Endothelial cell of umbilical vein (primary cell): ENCODE data around the gene MTM1. TPM values are rescaled to one million over a fixed set of nuclear protein-coding genes. Genes with fewer than 3 reads are reported as not detected.
A peak's percentile ranks its signal among the peaks of the same experiment; 100 is the strongest.

Experiments
- BruUV-seq: library from RNA; stranded (reverse); fragments of 400-500 nt; replicated peaks from 2 replicates; lab custom pipeline; 2021; lab: Mats Ljungman, UMichigan
- CTCF ChIA-PET: fragments of 300-600, 350-600 bp; sonication (Branson Sonifier 250); formaldehyde crosslinking; loops from one replicate; lab custom pipeline; 2021; ENCODE audit warnings: antibody characterized with exemption, inconsistent platforms; lab: Charles Lee
- POLR2A ChIA-PET: fragments of 300-600, 350-600 bp; sonication (Branson Sonifier 250); formaldehyde crosslinking; loops from one replicate; lab custom pipeline; 2021; ENCODE audit warnings: antibody characterized with exemption, inconsistent platforms; lab: Charles Lee
- DNase-seq: peaks from one replicate; pipeline ENCODE4 v3.0.0-alpha.2; 2011; ENCODE audit warnings: low read depth, low spot score
- FAIRE-seq: peaks from 2 replicates; lab custom pipeline; 2011; peaks lifted over from hg19 to GRCh38; lab: Jason Lieb, UNC
- H2AFZ ChIP-seq: 2 replicates; pipeline ENCODE4 v1.6.0; 2012; ENCODE audit warnings: low read depth, low read length, control low read depth, inconsistent platforms
- H3K27ac ChIP-seq: 2 replicates; pipeline ENCODE4 v1.5.1; 2011; ENCODE audit warnings: low read depth, mild to moderate bottlenecking, control low read depth, low read length, moderate library complexity; ENCODE audit not compliant: insufficient read depth
- H3K27me3 ChIP-seq, 2 experiments: 2 replicates each; pipeline versions ENCODE4 v1.6.0 to v1.6.1; 2011; ENCODE audit warnings: low read length in 2 of 2, mixed read lengths in 1 of 2; ENCODE audit not compliant: control insufficient read depth in 2 of 2, insufficient read depth in 2 of 2
- H3K36me3 ChIP-seq, 2 experiments: 2 replicates in 1 of 2; 3 replicates in 1 of 2; pipeline ENCODE4 v1.5.1; 2011; ENCODE audit warnings: low read length in 2 of 2, mild to moderate bottlenecking in 1 of 2, moderate library complexity in 1 of 2; ENCODE audit not compliant: control insufficient read depth in 2 of 2, insufficient read depth in 2 of 2; ENCODE audit errors: extremely low read depth in 1 of 2
- H3K4me1 ChIP-seq: 3 replicates; pipeline ENCODE4 v1.5.1; 2011; ENCODE audit warnings: mild to moderate bottlenecking, low read length; ENCODE audit not compliant: control insufficient read depth, insufficient read depth; ENCODE audit errors: extremely low read depth
- H3K4me2 ChIP-seq: 2 replicates; pipeline ENCODE4 v1.6.1; 2011; ENCODE audit warnings: low read length, control low read depth, mixed read lengths; ENCODE audit not compliant: insufficient read depth
- H3K4me3 ChIP-seq, 3 experiments: fragments of 200-600 bp in 1 of 3; sonication (generic), shearing (Covaris generic) in 1 of 3; replicated peaks in 1 of 3; 2 replicates each; pipeline ENCODE4 v1.5.1; 2011 to 2016; ENCODE audit warnings: control low read depth in 3 of 3, low read length in 3 of 3, mild to moderate bottlenecking in 2 of 3, inconsistent platforms in 1 of 3, low read depth in 1 of 3, moderate library complexity in 1 of 3; ENCODE audit not compliant: insufficient read depth in 1 of 3
- H3K79me2 ChIP-seq: 2 replicates; pipeline ENCODE4 v1.6.0; 2012; ENCODE audit warnings: low read length, inconsistent platforms; ENCODE audit not compliant: control insufficient read depth, insufficient read depth
- H3K9ac ChIP-seq: replicated peaks from 2 replicates; pipeline ENCODE3; 2011; ENCODE audit warnings: low read length, control low read depth; ENCODE audit not compliant: insufficient read depth; ENCODE audit errors: extremely low read depth
- H3K9me1 ChIP-seq: replicated peaks from 3 replicates; pipeline ENCODE4 v1.6.0; 2011; ENCODE audit warnings: mild to moderate bottlenecking, low read length; ENCODE audit not compliant: control insufficient read depth, insufficient read depth; ENCODE audit errors: extremely low read depth
- H3K9me3 ChIP-seq: replicated peaks from 2 replicates; pipeline ENCODE4 v1.5.1; 2012; ENCODE audit warnings: low read length, inconsistent platforms; ENCODE audit not compliant: control insufficient read depth, insufficient read depth
- H4K20me1 ChIP-seq: replicated peaks from 2 replicates; pipeline ENCODE3; 2011; ENCODE audit warnings: mild to moderate bottlenecking, low read length; ENCODE audit not compliant: control insufficient read depth, insufficient read depth; ENCODE audit errors: extremely low read depth
- CTCF ChIP-seq, 2 donors: IDR thresholded peaks; 1 replicate in 1 of 2; 2 replicates in 1 of 2; pipeline ENCODE4 v1.5.1; 2011; ENCODE audit warnings: low read length in 2 of 2, mild to moderate bottlenecking in 2 of 2, moderate library complexity in 2 of 2, control low read depth in 1 of 2, inconsistent platforms in 1 of 2, low read depth in 1 of 2; ENCODE audit not compliant: insufficient read depth in 1 of 2; ENCODE audit errors: extremely low read depth in 1 of 2
- EZH2 ChIP-seq: IDR thresholded peaks from 2 replicates; pipeline ENCODE4 v1.6.1; 2012; ENCODE audit warnings: borderline replicate concordance, low read depth, mild to moderate bottlenecking, moderate library complexity, low read length, inconsistent platforms; ENCODE audit not compliant: severe bottlenecking
- FOS ChIP-seq: IDR thresholded peaks from 2 replicates; pipeline ENCODE4 v1.6.1; 2011; ENCODE audit warnings: mild to moderate bottlenecking, low read length, moderate library complexity, borderline replicate concordance; ENCODE audit not compliant: insufficient read depth
- GATA2 ChIP-seq: IDR thresholded peaks from 2 replicates; pipeline ENCODE4 v1.7.0; 2011; ENCODE audit warnings: low read depth, mild to moderate bottlenecking, moderate library complexity, mixed read lengths, low read length; ENCODE audit not compliant: insufficient read length, insufficient read depth
- JUN ChIP-seq: IDR thresholded peaks from 2 replicates; pipeline ENCODE4 v1.6.1; 2011; ENCODE audit warnings: borderline replicate concordance, low read depth; ENCODE audit not compliant: insufficient read length, insufficient read depth
- MYC ChIP-seq: IDR thresholded peaks from one replicate; pipeline ENCODE4 v1.6.1; 2011; ENCODE audit warnings: mild to moderate bottlenecking, low read depth, low read length
- POLR2A ChIP-seq: IDR thresholded peaks from 2 replicates; pipeline ENCODE4 v1.6.1; 2012; ENCODE audit warnings: low read depth, mild to moderate bottlenecking, control low read depth, low read length
- POLR2AphosphoS5 ChIP-seq: IDR thresholded peaks from 2 replicates; pipeline ENCODE4 v1.6.1; 2012; ENCODE audit warnings: low read depth, mild to moderate bottlenecking, control low read depth, low read length, moderate library complexity; ENCODE audit not compliant: insufficient read depth
- dilution Hi-C: fragments of 300-500 bp; cut with MboI; formaldehyde crosslinking; loops from one replicate; pipeline ENCODE4 v1.15.0; 2019; ENCODE audit warnings: low sequenced_read_pairs; ENCODE audit not compliant: extremely low pct_ligation_motif_present
- intact Hi-C: fragments of 100-400 bp; cut with micrococcal nuclease; formaldehyde crosslinking; loops from one replicate; pipeline ENCODE4 v1.10.0; 2022
- polyA plus RNA-seq, 4 experiments: library from polyadenylated mRNA; depleted of rRNA in 3 of 4; stranded (reverse) in 3 of 4; unstranded in 1 of 4; fragments of >200 nt; gene quantifications; 2 replicates each; pipeline versions ENCODE4 v1.2.1 to v1.2.3, GENCODE V29; 2011 to 2012; ENCODE audit warnings: missing spikeins in 1 of 4
- total RNA-seq: library from RNA; stranded (reverse); gene quantifications from 2 replicates; pipeline ENCODE4 v1.2.3, GENCODE V29; 2021

The MTM1 gene
- total and polyA plus RNA-seq, 2 donors (not counting 3 experiments of a cell fraction or from before 2014, with no cell fraction given), result 2.4 to 13.2 TPM

GRCh38 chrX:150621652-150622051 is 53.2 kb downstream of the MTM1 start:
- Histone ChIP-seq H3K4me1 (no peaks in the 10 kb centered on the region), H3K9me3 (no peaks in the 10 kb centered on the region), H3K4me2 (no peak overlapping the region), H3K27ac (no peak overlapping the region), H2AFZ (no peak overlapping the region), H3K4me3 (no peak overlapping the region), H3K9ac (no peak overlapping the region), H4K20me1 (no peaks in the 10 kb centered on the region), H3K9me1 (no peaks in the 10 kb centered on the region), H3K36me3 (no peaks in the 10 kb centered on the region), H3K27me3 (no peaks in the 10 kb centered on the region), H3K79me2 (no peaks in the 10 kb centered on the region)
- intact Hi-C loops (no loop called here), dilution Hi-C loops (no loop called here)
- DNase-seq (no peak), FAIRE-seq (peak; percentile 57)
- BruUV-seq, result no TSS peak
- TF ChIP-seq CTCF (IDR thresholded peaks at IDR 0.05; ENCODE audit: extremely low read depth in 1 of 2, insufficient read depth in 1 of 2, low read depth in 1 of 2, low read length in 2 of 2), result no peak
- TF ChIP-seq FOS, result no peak
- TF ChIP-seq POLR2A, result no peak
- no peak for TF ChIP-seq EZH2
- TF ChIP-seq JUN, result no peak
- no peak for TF ChIP-seq GATA2
- TF ChIP-seq POLR2AphosphoS5, result no peak
- TF ChIP-seq MYC, result no peak
- ChIA-PET CTCF (no interaction called here), POLR2A (no interaction called here)
